ENCODE results near the gene MMS19.
"Not testable (repeated sequence)": the region's sequence is repeated elsewhere in the genome, so short reads cannot be mapped to it uniquely, and the experiment has no call there.

MMS19 gene

DNA sequence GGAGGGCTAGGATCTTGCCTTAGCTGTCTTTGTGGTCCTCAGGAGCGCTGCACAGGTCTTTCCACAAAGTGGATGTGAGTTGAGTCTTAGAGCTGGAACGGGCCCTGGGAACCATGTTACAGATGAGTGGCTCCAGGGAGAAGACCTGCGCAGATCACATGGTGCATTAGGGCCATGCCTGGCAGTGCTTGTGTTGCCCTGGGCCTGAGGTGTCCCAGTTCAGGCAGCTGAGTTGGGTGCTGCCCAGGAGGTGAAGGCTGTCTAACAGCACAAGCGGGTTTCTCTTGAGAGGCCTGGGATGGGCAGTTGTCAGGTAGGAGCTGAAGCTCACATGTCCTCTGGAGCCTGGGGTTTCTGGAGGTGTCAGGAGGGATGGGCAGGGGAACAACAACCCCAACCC lies 40.6 kb upstream of the MMS19 start:
- Histone ChIP-seq H3K4me3 (ENCODE audit: low read depth, low read length) (no peak overlapping the region), H3K27me3 (ENCODE audit: control insufficient read depth, insufficient read depth, low read length) (no peaks in the 10 kb centered on the region), H3K9me3 (ENCODE audit: control insufficient read depth, insufficient read depth, low read depth, low read length) (no peaks in the 10 kb centered on the region), H3K9ac (ENCODE audit: low read length) (no peak overlapping the region), H3K4me1 (ENCODE audit: control insufficient read depth, insufficient read depth, low read length) (peaks cover 38% of the 10 kb centered on the region), H3K36me3 (ENCODE audit: control insufficient read depth, insufficient read depth, low read length) (no peaks in the 10 kb centered on the region), H3K27ac (ENCODE audit: low read depth, low read length) (no peak overlapping the region)

DNA sequence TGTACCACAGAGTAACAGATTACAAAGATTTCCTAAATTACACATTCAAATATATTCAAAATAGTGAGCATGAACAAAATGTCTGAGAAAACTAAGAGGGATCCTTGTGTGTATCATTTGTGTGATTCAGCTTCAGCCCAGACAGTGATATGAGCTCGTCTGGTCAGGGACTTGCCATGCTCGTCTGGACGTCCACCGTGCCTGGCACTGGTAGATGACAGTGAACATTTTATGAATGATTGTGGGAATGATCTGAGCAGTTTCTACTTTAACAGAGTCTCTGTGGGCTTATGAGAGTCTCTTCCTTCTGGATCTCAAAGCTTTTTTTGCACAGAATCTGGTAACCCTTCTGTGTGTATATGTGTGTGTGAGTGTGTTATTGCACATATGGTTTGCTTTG lies 40.2 kb upstream of the MMS19 start:
- no peaks in the 10 kb centered on the region for H3K27me3 ChIP-seq (ENCODE audit: control insufficient read depth, insufficient read depth, low read length)
- no peak overlapping the region for H3K9ac ChIP-seq (ENCODE audit: low read length)
- H3K4me3 ChIP-seq (ENCODE audit: low read depth, low read length): no peak overlapping the region
- H3K4me1 ChIP-seq (ENCODE audit: control insufficient read depth, insufficient read depth, low read length): peaks cover 37% of the 10 kb centered on the region
- H3K9me3 ChIP-seq (ENCODE audit: control insufficient read depth, insufficient read depth, low read depth, low read length): no peaks in the 10 kb centered on the region
- no peak overlapping the region for H3K27ac ChIP-seq (ENCODE audit: low read depth, low read length)
- no peaks in the 10 kb centered on the region for H3K36me3 ChIP-seq (ENCODE audit: control insufficient read depth, insufficient read depth, low read length)

DNA sequence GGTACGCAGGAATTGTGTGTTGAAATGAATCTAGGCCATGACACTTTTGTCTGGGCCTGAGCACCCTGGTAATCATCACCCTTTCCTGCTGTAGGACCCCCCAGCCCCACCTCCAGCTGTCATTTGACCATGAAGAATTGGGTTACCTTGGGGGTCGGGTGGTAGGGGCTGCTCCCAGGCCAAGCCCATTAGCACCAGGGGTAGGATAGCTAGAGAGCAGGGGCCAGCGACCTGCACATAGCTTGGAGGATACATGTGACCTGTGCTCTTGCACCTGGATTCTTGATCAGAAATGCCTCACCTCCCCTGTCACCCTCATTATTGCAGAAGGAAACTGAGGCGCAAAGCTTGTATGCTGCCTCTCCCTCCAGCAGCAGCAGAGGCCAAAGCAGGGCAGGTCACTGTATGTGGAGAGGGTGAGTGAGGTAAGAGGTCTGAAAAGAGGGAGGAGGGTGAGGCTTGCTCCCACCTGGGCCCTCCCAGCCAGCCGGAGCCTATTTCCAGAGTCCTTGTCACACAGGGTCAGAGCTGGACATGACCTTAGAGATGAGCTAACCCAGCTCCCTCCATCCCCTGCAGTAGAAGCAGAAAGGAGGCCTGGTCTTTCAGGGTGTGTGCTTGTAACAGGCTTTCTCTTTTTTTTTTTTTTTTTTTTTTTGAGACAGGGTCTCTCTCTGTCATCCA lies 39.1 kb upstream of the MMS19 start:
- H3K4me3 ChIP-seq (ENCODE audit: low read depth, low read length): no peak overlapping the region
- no peak overlapping the region for H3K27ac ChIP-seq (ENCODE audit: low read depth, low read length)
- peaks cover 34% of the 10 kb centered on the region for H3K4me1 ChIP-seq (ENCODE audit: control insufficient read depth, insufficient read depth, low read length)
- no peaks in the 10 kb centered on the region for H3K36me3 ChIP-seq (ENCODE audit: control insufficient read depth, insufficient read depth, low read length)
- no peaks in the 10 kb centered on the region for H3K27me3 ChIP-seq (ENCODE audit: control insufficient read depth, insufficient read depth, low read length)
- H3K9ac ChIP-seq (ENCODE audit: low read length): no peak overlapping the region
- no peaks in the 10 kb centered on the region for H3K9me3 ChIP-seq (ENCODE audit: control insufficient read depth, insufficient read depth, low read depth, low read length)

DNA sequence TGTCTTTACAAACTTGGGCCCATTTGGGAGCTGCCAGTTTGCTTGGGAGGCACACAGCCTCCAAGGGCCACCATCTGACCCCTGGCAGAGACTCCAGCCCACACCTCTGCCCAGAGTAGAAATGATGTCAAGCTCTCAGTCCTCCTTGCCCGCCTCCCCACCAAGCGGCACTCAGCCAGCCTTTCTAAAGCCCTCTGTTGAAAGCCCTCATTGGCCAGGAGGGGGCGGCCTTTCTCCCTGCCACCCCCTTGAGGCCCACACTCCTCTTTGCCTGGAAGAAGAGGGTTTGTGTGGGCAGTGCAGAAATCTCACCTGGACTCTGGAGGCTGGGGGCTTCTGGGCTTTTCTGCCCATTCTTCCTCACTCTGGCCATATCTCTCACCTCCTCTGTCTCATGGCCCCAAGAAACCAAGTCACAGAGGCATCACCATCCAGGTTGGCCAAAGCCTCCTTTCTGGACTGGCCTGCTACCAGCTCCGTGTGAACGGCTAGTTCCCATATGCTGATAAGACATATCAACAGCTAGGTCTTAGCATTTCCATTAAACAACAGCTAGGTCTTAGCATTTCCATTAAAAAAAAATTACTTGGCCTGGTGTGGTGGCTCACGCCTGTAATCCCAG lies 36.6 kb upstream of the MMS19 start:
- no peak overlapping the region for H3K9ac ChIP-seq (ENCODE audit: low read length)
- H3K27ac ChIP-seq (ENCODE audit: low read depth, low read length): no peak overlapping the region
- H3K9me3 ChIP-seq (ENCODE audit: control insufficient read depth, insufficient read depth, low read depth, low read length): peaks cover 3% of the 10 kb centered on the region
- no peaks in the 10 kb centered on the region for H3K27me3 ChIP-seq (ENCODE audit: control insufficient read depth, insufficient read depth, low read length)
- H3K4me1 ChIP-seq (ENCODE audit: control insufficient read depth, insufficient read depth, low read length): peaks cover 28% of the 10 kb centered on the region; the same call in 1 of the 2 replicates
- no peak overlapping the region for H3K4me3 ChIP-seq (ENCODE audit: low read depth, low read length)
- no peaks in the 10 kb centered on the region for H3K36me3 ChIP-seq (ENCODE audit: control insufficient read depth, insufficient read depth, low read length)

GRCh38 chr10:97533888-97534287 lies 35.7 kb upstream of the MMS19 start:
- Histone ChIP-seq H3K4me1 (ENCODE audit: control insufficient read depth, insufficient read depth, low read length) (peaks cover 20% of the 10 kb centered on the region; the same call in 1 of the 2 replicates), H3K36me3 (ENCODE audit: control insufficient read depth, insufficient read depth, low read length) (no peaks in the 10 kb centered on the region), H3K9ac (ENCODE audit: low read length) (no peak overlapping the region), H3K27me3 (ENCODE audit: control insufficient read depth, insufficient read depth, low read length) (no peaks in the 10 kb centered on the region), H3K9me3 (ENCODE audit: control insufficient read depth, insufficient read depth, low read depth, low read length) (peaks cover 7% of the 10 kb centered on the region), H3K4me3 (ENCODE audit: low read depth, low read length) (no peak overlapping the region), H3K27ac (ENCODE audit: low read depth, low read length) (no peak overlapping the region)

GRCh38 chr10:97532935-97533671 lies 34.9 kb upstream of the MMS19 start:
- Histone ChIP-seq H3K4me3 (ENCODE audit: low read depth, low read length) (no peak overlapping the region), H3K4me1 (ENCODE audit: control insufficient read depth, insufficient read depth, low read length) (peaks cover 18% of the 10 kb centered on the region; the same call in 1 of the 2 replicates), H3K36me3 (ENCODE audit: control insufficient read depth, insufficient read depth, low read length) (no peaks in the 10 kb centered on the region), H3K9me3 (ENCODE audit: control insufficient read depth, insufficient read depth, low read depth, low read length) (peaks cover 7% of the 10 kb centered on the region), H3K27me3 (ENCODE audit: control insufficient read depth, insufficient read depth, low read length) (no peaks in the 10 kb centered on the region), H3K9ac (ENCODE audit: low read length) (no peak overlapping the region), H3K27ac (ENCODE audit: low read depth, low read length) (no peak overlapping the region)

DNA sequence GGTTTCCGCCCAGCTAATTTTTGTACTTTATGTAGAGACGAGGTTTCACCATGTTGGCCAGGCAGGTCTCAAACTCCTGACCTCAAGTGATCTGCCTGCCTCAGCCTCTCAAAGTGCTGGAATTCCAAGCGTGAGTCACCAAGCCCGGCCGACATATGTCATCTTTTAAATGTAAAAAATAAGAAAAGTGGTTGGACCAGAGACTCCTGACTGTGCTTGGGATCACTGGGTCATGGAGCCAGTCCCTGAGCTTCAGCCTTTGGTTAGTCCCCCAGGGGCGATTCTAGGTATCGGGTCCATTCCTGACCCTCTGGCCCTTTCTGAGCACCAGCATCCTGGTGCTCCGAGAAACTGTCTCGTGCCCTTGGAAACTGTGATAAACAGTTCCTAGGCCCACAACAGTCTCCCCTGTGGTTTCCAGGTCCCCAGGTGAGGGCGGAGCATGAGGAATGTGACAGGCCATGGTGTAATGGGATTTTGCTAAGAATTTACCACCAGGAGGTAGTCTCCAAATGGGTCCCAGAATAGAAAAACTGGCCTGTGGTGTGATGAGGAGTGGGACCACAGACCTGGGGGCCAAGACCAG lies 33.3 kb upstream of the MMS19 start:
- Histone ChIP-seq H3K4me1 (ENCODE audit: control insufficient read depth, insufficient read depth, low read length) (peaks cover 18% of the 10 kb centered on the region; the same call in 1 of the 2 replicates), H3K27me3 (ENCODE audit: control insufficient read depth, insufficient read depth, low read length) (no peaks in the 10 kb centered on the region), H3K36me3 (ENCODE audit: control insufficient read depth, insufficient read depth, low read length) (no peaks in the 10 kb centered on the region), H3K9ac (ENCODE audit: low read length) (no peak overlapping the region), H3K4me3 (ENCODE audit: low read depth, low read length) (no peak overlapping the region), H3K27ac (ENCODE audit: low read depth, low read length) (no peak overlapping the region), H3K9me3 (ENCODE audit: control insufficient read depth, insufficient read depth, low read depth, low read length) (peaks cover 7% of the 10 kb centered on the region)

DNA sequence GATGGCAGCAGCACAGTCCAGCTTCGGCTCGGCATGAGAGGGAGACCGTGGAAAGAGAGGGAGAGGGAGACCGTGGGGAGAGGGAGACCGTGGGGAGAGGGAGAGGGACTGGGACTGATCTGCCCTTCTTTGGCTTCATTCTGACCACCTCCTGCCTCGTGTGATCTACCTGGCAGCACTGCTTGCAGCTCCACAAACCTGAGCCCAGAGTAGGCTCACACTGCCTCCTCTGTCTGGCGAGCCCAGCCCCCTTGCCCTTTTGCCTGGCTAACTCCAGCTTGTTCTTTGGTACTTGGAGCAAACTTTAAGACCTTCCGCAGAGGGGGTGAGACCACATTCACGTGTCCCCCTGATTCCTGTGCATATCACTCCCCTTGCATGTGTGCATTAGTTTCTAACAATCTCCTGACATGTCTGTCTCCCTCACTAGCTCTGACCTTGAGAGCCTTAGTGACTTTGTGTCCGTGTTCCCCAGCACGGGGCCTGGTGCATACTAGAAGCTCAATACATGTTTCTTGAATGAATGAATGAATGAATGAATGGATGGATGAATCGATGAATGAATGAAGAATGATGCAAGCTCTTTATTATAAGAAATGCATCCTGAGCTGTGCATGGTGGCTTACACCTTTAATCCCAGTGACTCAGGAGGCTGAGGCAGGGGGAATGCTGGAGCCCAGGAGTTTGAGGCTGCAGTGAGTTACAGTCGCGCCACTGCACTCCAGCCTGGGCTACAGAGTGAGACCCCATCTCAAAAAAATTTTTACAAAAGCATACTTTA lies 31.7 kb upstream of the MMS19 start:
- H3K27ac ChIP-seq (ENCODE audit: low read depth, low read length): no peak overlapping the region
- no peak overlapping the region for H3K9ac ChIP-seq (ENCODE audit: low read length)
- peaks cover 18% of the 10 kb centered on the region; the same call in 1 of the 2 replicates for H3K4me1 ChIP-seq (ENCODE audit: control insufficient read depth, insufficient read depth, low read length)
- H3K36me3 ChIP-seq (ENCODE audit: control insufficient read depth, insufficient read depth, low read length): no peaks in the 10 kb centered on the region
- no peaks in the 10 kb centered on the region for H3K27me3 ChIP-seq (ENCODE audit: control insufficient read depth, insufficient read depth, low read length)
- H3K4me3 ChIP-seq (ENCODE audit: low read depth, low read length): no peak overlapping the region
- H3K9me3 ChIP-seq (ENCODE audit: control insufficient read depth, insufficient read depth, low read depth, low read length): peaks cover 7% of the 10 kb centered on the region

GRCh38 chr10:97528876-97529275 lies 30.7 kb upstream of the MMS19 start:
- not testable (repeated sequence) for H3K27ac ChIP-seq (ENCODE audit: low read depth, low read length); H3K9me3 ChIP-seq (ENCODE audit: control insufficient read depth, insufficient read depth, low read depth, low read length); H3K27me3 ChIP-seq (ENCODE audit: control insufficient read depth, insufficient read depth, low read length); H3K4me3 ChIP-seq (ENCODE audit: low read depth, low read length); H3K9ac ChIP-seq (ENCODE audit: low read length); H3K36me3 ChIP-seq (ENCODE audit: control insufficient read depth, insufficient read depth, low read length)
- H3K4me1 ChIP-seq (ENCODE audit: control insufficient read depth, insufficient read depth, low read length): peaks cover 18% of the 10 kb centered on the region; the same call in 1 of the 2 replicates

GRCh38 chr10:97525683-97526110 lies 27.5 kb upstream of the MMS19 start:
- Histone ChIP-seq H3K27ac (ENCODE audit: low read depth, low read length) (no peak overlapping the region), H3K27me3 (ENCODE audit: control insufficient read depth, insufficient read depth, low read length) (no peaks in the 10 kb centered on the region), H3K9ac (ENCODE audit: low read length) (no peak overlapping the region), H3K36me3 (ENCODE audit: control insufficient read depth, insufficient read depth, low read length) (no peaks in the 10 kb centered on the region), H3K4me1 (ENCODE audit: control insufficient read depth, insufficient read depth, low read length) (peaks cover 11% of the 10 kb centered on the region), H3K9me3 (ENCODE audit: control insufficient read depth, insufficient read depth, low read depth, low read length) (peaks cover 7% of the 10 kb centered on the region), H3K4me3 (ENCODE audit: low read depth, low read length) (no peak overlapping the region)

Data from HUES6 (cell line).